GM19372 (cell line): Measurements from ENCODE around the gene SLC2A4RG.

Experiments used
- ATAC-seq: cut with Tn5 transposase; IDR thresholded peaks from one replicate; pipeline ENCODE4 v1.9.1; 2021; ENCODE audit warnings: mild to moderate bottlenecking, low read depth, moderate library complexity; ENCODE audit not compliant: unreplicated experiment

Gene SLC2A4RG

GRCh38 chr20:63738687-63739129, 868 bp upstream of the SLC2A4RG start:
- ATAC-seq: no peak

GRCh38 chr20:63740070-63740626, 572 bp downstream of the SLC2A4RG start:
- peak; percentile 20 for ATAC-seq

GRCh38 chr20:63740627-63741353, 1.2 kb downstream of the SLC2A4RG start:
- ATAC-seq: peak; percentile 2

- no peak for ATAC-seq
These were observed 1.7 kb downstream of the SLC2A4RG start for GRCh38 chr20:63741354-63741675.

GRCh38 chr20:63741676-63742380, 2.3 kb downstream of the SLC2A4RG start:
- ATAC-seq: no peak

- no peak for ATAC-seq
These were observed 2.9 kb downstream of the SLC2A4RG start for GRCh38 chr20:63742381-63743024.

- no peak for ATAC-seq
These were observed 3.8 kb downstream of the SLC2A4RG start for GRCh38 chr20:63743210-63743970.

GRCh38 chr20:63744158-63744557, 4.6 kb downstream of the SLC2A4RG start:
- ATAC-seq: no peak

- no peak for ATAC-seq
These were observed 5.2 kb downstream of the SLC2A4RG start for GRCh38 chr20:63744574-63745423.

- ATAC-seq: no peak
These were observed 5.8 kb downstream of the SLC2A4RG start for GRCh38 chr20:63745424-63745805.

GRCh38 chr20:63745961-63746731, 6.6 kb downstream of the SLC2A4RG start:
- no peak for ATAC-seq

GRCh38 chr20:63746751-63747315, 7.3 kb downstream of the SLC2A4RG start:
- ATAC-seq: no peak

- ATAC-seq: no peak
These were observed 8.1 kb downstream of the SLC2A4RG start for GRCh38 chr20:63747622-63748069.

GRCh38 chr20:63748070-63748933, 8.7 kb downstream of the SLC2A4RG start:
- no peak for ATAC-seq

- ATAC-seq: no peak
These were observed 9.3 kb downstream of the SLC2A4RG start for GRCh38 chr20:63748934-63749270.

GRCh38 chr20:63749597-63750508, 10.3 kb downstream of the SLC2A4RG start:
- ATAC-seq: no peak
